Loucy (cell line): Measurements from ENCODE around the gene FDPS.

Experiments
- H2AFZ ChIP-seq: fragments of 200-600 bp; sonication (generic); 2 replicates; pipeline ENCODE4 v1.6.0; 2016; ENCODE audit warnings: antibody characterized with exemption, mild to moderate bottlenecking, low read length, moderate library complexity
- H3F3A ChIP-seq: fragments of 200-600 bp; 2 replicates; pipeline ENCODE4 v1.6.0; 2016; ENCODE audit warnings: antibody characterized with exemption, low read depth, mild to moderate bottlenecking
- H3K27me3 ChIP-seq: fragments of 200-600 bp; sonication (generic); 2 replicates; pipeline ENCODE4 v1.6.1; 2014; ENCODE audit warnings: low read length, mild to moderate bottlenecking; ENCODE audit not compliant: insufficient read depth, poor library complexity, severe bottlenecking
- H3K36me3 ChIP-seq: fragments of 200-600 bp; sonication (generic); 2 replicates; pipeline ENCODE4 v1.6.1; 2016; ENCODE audit warnings: low read length; ENCODE audit not compliant: insufficient read depth
- H3K4me1 ChIP-seq: fragments of 200-600 bp; sonication (generic); 2 replicates; pipeline ENCODE4 v1.5.1; 2014; ENCODE audit warnings: low read length, mild to moderate bottlenecking; ENCODE audit not compliant: insufficient read depth, poor library complexity, severe bottlenecking
- H3K4me2 ChIP-seq: fragments of 200-600 bp; sonication (generic); 2 replicates; pipeline ENCODE4 v1.6.0; 2014; ENCODE audit warnings: antibody characterized with exemption, low read length, low read depth, mild to moderate bottlenecking; ENCODE audit not compliant: poor library complexity, severe bottlenecking
- H3K4me3 ChIP-seq: fragments of 200-600 bp; sonication (generic); 2 replicates; pipeline ENCODE4 v1.5.1; 2014; ENCODE audit warnings: low read length, mild to moderate bottlenecking, mixed read lengths; ENCODE audit not compliant: poor library complexity, severe bottlenecking
- H3K79me2 ChIP-seq: fragments of 200-600 bp; sonication (generic); 2 replicates; pipeline ENCODE4 v1.6.1; 2014; ENCODE audit warnings: low read length; ENCODE audit not compliant: insufficient read depth
- H3K9ac ChIP-seq: fragments of 200-600 bp; sonication (generic); 2 replicates; pipeline ENCODE4 v1.6.0; 2014; ENCODE audit warnings: mild to moderate bottlenecking, low read depth, low read length, moderate library complexity; ENCODE audit not compliant: poor library complexity, severe bottlenecking
- H3K9me2 ChIP-seq: fragments of 200-600 bp; sonication (generic); replicated peaks from 2 replicates; pipeline ENCODE4 v1.6.1; 2016; ENCODE audit warnings: low read depth, low read length, mixed read lengths
- H3K9me3 ChIP-seq: fragments of 200-600 bp; sonication (generic); 2 replicates; pipeline ENCODE4 v1.6.1; 2014; ENCODE audit warnings: mild to moderate bottlenecking, antibody characterized with exemption, low read length, low read depth; ENCODE audit not compliant: insufficient read depth
- H4K20me1 ChIP-seq: fragments of 200-600 bp; sonication (generic); 2 replicates; pipeline ENCODE4 v1.6.0; 2014; ENCODE audit warnings: antibody characterized with exemption, low read length, mild to moderate bottlenecking; ENCODE audit not compliant: insufficient read depth, poor library complexity, severe bottlenecking
- CTCF ChIP-seq: fragments of 200-600 bp; sonication (generic); conservative IDR thresholded peaks from 2 replicates; pipeline ENCODE4 v1.5.1; 2014; ENCODE audit warnings: mild to moderate bottlenecking, antibody characterized with exemption, low read length
- EZH2phosphoT487 ChIP-seq: fragments of 200-600 bp; IDR thresholded peaks from 2 replicates; pipeline ENCODE4 v1.6.1; 2018; ENCODE audit warnings: antibody characterized with exemption, mild to moderate bottlenecking, moderate library complexity, borderline replicate concordance

Gene FDPS

GRCh38 chr1:155305881-155306391 is 2.7 kb upstream of the FDPS start:
- peak overlapping the region; percentile 80 for H3K4me2 ChIP-seq
- peak overlapping the region; percentile 51 for H3K9ac ChIP-seq
- no peaks in the 10 kb centered on the region for H3K9me3 ChIP-seq
- H3K9me2 ChIP-seq: no peaks in the 10 kb centered on the region
- TF ChIP-seq EZH2phosphoT487 (no peak), CTCF (no peak)
- no peak overlapping the region for H3K4me3 ChIP-seq
- H4K20me1 ChIP-seq: peaks cover 11% of the 10 kb centered on the region
- no peaks in the 10 kb centered on the region for H3K36me3 ChIP-seq
- H3F3A ChIP-seq: peaks cover 9% of the 10 kb centered on the region
- H3K27me3 ChIP-seq: peaks cover 5% of the 10 kb centered on the region
- no peak overlapping the region for H2AFZ ChIP-seq
- H3K4me1 ChIP-seq: peaks cover 37% of the 10 kb centered on the region
- H3K79me2 ChIP-seq: peaks cover 23% of the 10 kb centered on the region

GRCh38 chr1:155307247-155307740 is 1.4 kb upstream of the FDPS start:
- Histone ChIP-seq H3K4me2 (peak overlapping the region; percentile 80), H3K9me2 (no peaks in the 10 kb centered on the region), H3F3A (peaks cover 9% of the 10 kb centered on the region), H3K79me2 (peaks cover 36% of the 10 kb centered on the region), H4K20me1 (peaks cover 24% of the 10 kb centered on the region), H3K4me3 (peak overlapping the region; percentile 96), H2AFZ (no peak overlapping the region), H3K9ac (peak overlapping the region; percentile 89), H3K36me3 (peaks cover 3% of the 10 kb centered on the region; the same call in 1 of the 2 replicates), H3K4me1 (peaks cover 47% of the 10 kb centered on the region), H3K9me3 (no peaks in the 10 kb centered on the region), H3K27me3 (peaks cover 5% of the 10 kb centered on the region)
- TF ChIP-seq CTCF: peak; percentile 61
- TF ChIP-seq EZH2phosphoT487: no peak

- H3K9me2 ChIP-seq: no peaks in the 10 kb centered on the region
- peaks cover 10% of the 10 kb centered on the region; the same call in 1 of the 2 replicates for H3K36me3 ChIP-seq
- no peak for TF ChIP-seq EZH2phosphoT487
- TF ChIP-seq CTCF: peak; percentile 18; the same call in 1 of the 2 replicates
- no peaks in the 10 kb centered on the region for H3K9me3 ChIP-seq
- peak overlapping the region; percentile 100 for H3K9ac ChIP-seq
- peak overlapping the region; percentile 96 for H3K4me3 ChIP-seq
- H3F3A ChIP-seq: peaks cover 9% of the 10 kb centered on the region
- no peak overlapping the region for H2AFZ ChIP-seq
- H4K20me1 ChIP-seq: peaks cover 31% of the 10 kb centered on the region
- peaks cover 54% of the 10 kb centered on the region for H3K4me1 ChIP-seq
- peak overlapping the region; percentile 79 for H3K4me2 ChIP-seq
- peaks cover 56% of the 10 kb centered on the region for H3K79me2 ChIP-seq
- H3K27me3 ChIP-seq: peaks cover 5% of the 10 kb centered on the region
These were observed 856 bp downstream of the FDPS start for GRCh38 chr1:155309423-155310021.
